Upper lobe of left lung (tissue), 6 donors: ENCODE results near the gene GGTA1. TPM values are rescaled to one million over a fixed set of nuclear protein-coding genes. Genes with fewer than 3 reads are reported as not detected.

Source experiments
- ATAC-seq, 2 donors: fragments of 200-7000 bp; cut with Tn5 transposase; one replicate each; pipeline ENCODE4 v1.9.1; 2022; ENCODE audit warnings: mild to moderate bottlenecking in 2 of 2, moderate library complexity in 2 of 2; ENCODE audit not compliant: low FRiP score in 2 of 2
- DNase-seq, 2 donors: peaks; one replicate each; pipeline ENCODE4 v3.0.0-alpha.2; 2019 to 2020
- H3K27ac ChIP-seq, 4 donors: fragments of 200-600 bp; sonication (generic); one replicate each; pipeline ENCODE4 v1.5.1; 2016 to 2019
- H3K27me3 ChIP-seq, 4 donors: fragments of 200-600 bp; sonication (generic); one replicate each; pipeline ENCODE4 v1.5.1; 2017 to 2019
- H3K36me3 ChIP-seq, 4 donors: fragments of 200-600 bp; sonication (generic); one replicate each; pipeline ENCODE4 v1.5.1; 2016 to 2019
- H3K4me1 ChIP-seq, 4 donors: fragments of 200-600 bp; sonication (generic); one replicate each; pipeline ENCODE4 v1.5.1; 2018 to 2019
- H3K4me3 ChIP-seq, 4 donors: fragments of 200-600 bp; sonication (generic); one replicate each; pipeline ENCODE4 v1.5.1; 2017 to 2019; ENCODE audit warnings: mild to moderate bottlenecking in 2 of 4, moderate library complexity in 1 of 4
- H3K9me3 ChIP-seq, 4 donors: fragments of 200-600 bp; sonication (generic); one replicate each; pipeline ENCODE4 v1.5.1; 2018 to 2019
- EP300 ChIP-seq, 4 donors: sonication (generic); formaldehyde crosslinking; IDR thresholded peaks; one replicate each; pipeline ENCODE4 v1.5.1; 2017; ENCODE audit warnings: antibody characterized with exemption in 4 of 4, control low read depth in 2 of 4
- POLR2A ChIP-seq, 4 donors: fragments of 450-650 bp; IDR thresholded peaks; one replicate each; pipeline ENCODE4 v1.5.1; 2016 to 2017; ENCODE audit warnings: antibody characterized with exemption in 4 of 4, mild to moderate bottlenecking in 2 of 4
- POLR2AphosphoS5 ChIP-seq, 2 donors: sonication (generic); formaldehyde crosslinking; IDR thresholded peaks; one replicate each; pipeline ENCODE4 v1.5.1; 2017; ENCODE audit warnings: antibody characterized with exemption in 2 of 2
- WGBS, 2 donors: methylation state at CpG; one replicate each; pipeline ENCODE4 v1.1.5; 2017 to 2018; 5-methylcytosine and 5-hydroxymethylcytosine counted together
- total RNA-seq, 6 donors: library from RNA; depleted of rRNA in 4 of 6; stranded (reverse); fragments of >200 nt in 4 of 6; gene quantifications; one replicate each; pipeline versions ENCODE4 v1.1.0 to v1.2.1, GENCODE V29; 2016 to 2021
- TF ChIP-seq, protein P1 (sequence below), 6 experiments: fragments of 450-650 bp in 4 of 6; fragments of 200-600 bp in 2 of 6; sonication (generic) in 2 of 6; IDR thresholded peaks; one replicate each; pipeline ENCODE4 v1.5.1; 2016 to 2019; ENCODE audit warnings: antibody characterized with exemption in 6 of 6
- donor health status: DM: no; HTN: no; CAD: no; lungs with moderate emphysema.
- donor health status: DM: no; HTN: yes; CAD: no; lungs with severe emphysema.

Gene GGTA1
- total RNA-seq, 6 donors from 2014 or later = 6.3 to 12.3 (median 8.1) TPM

DNA sequence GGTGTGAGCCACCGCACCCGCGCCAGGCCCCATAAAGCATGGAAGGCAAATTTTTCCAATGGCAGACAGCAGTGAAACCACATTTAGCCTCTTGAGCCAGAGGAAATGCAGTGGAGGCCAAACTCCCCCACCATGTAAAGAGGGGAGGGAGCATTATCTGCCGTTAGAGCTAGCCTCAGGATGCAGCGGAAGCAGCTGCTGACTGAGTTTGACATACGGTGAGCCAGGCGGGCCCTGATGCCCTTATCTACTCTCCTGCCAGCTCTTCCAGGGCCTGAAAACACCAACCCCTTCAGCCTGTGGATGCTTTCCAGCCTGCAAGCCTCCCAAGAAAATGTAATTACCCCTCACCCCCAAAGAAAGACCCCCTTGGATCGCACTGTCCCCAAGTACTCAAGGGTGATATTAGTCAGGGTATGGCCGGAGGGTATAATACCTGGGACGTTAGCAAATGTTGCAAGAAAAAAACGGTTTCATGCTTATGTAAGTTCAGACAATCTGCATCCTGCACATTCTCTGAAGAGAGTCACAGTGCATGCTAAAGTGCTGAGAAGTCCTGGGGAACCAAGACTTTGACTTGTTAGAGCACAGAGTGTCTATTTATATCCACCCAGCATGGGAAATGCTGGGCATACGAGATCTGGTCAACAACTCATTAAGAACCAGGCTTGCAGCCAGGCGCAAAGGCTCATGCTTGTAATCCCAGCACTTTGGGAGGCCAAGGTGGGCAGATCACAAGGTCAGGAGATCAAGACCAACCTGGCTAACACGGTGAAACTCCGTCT is 11.3 kb upstream of the GGTA1 start:
- TF ChIP-seq POLR2A (IDR thresholded peaks at IDR 0.05) (no peak), POLR2AphosphoS5 (IDR thresholded peaks at IDR 0.05) (no peak), EP300 (IDR thresholded peaks at IDR 0.05) (no peak)
- TF ChIP-seq, protein P1, sequence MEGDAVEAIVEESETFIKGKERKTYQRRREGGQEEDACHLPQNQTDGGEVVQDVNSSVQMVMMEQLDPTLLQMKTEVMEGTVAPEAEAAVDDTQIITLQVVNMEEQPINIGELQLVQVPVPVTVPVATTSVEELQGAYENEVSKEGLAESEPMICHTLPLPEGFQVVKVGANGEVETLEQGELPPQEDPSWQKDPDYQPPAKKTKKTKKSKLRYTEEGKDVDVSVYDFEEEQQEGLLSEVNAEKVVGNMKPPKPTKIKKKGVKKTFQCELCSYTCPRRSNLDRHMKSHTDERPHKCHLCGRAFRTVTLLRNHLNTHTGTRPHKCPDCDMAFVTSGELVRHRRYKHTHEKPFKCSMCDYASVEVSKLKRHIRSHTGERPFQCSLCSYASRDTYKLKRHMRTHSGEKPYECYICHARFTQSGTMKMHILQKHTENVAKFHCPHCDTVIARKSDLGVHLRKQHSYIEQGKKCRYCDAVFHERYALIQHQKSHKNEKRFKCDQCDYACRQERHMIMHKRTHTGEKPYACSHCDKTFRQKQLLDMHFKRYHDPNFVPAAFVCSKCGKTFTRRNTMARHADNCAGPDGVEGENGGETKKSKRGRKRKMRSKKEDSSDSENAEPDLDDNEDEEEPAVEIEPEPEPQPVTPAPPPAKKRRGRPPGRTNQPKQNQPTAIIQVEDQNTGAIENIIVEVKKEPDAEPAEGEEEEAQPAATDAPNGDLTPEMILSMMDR (IDR thresholded peaks at IDR 0.05) = no peak
- H3K36me3 ChIP-seq = no peaks in the 10 kb centered on the region
- no peak overlapping the region for H3K4me3 ChIP-seq
- no peaks in the 10 kb centered on the region for H3K4me1 ChIP-seq
- no peak for ATAC-seq
- H3K27ac ChIP-seq = no peak overlapping the region
- 59 to 77% methylated on average over 11 to 15 of the region's 15 CpGs for WGBS, 2 donors
- H3K9me3 ChIP-seq = no peaks in the 10 kb centered on the region
- DNase-seq = no peak
- no peaks in the 10 kb centered on the region for H3K27me3 ChIP-seq

DNA sequence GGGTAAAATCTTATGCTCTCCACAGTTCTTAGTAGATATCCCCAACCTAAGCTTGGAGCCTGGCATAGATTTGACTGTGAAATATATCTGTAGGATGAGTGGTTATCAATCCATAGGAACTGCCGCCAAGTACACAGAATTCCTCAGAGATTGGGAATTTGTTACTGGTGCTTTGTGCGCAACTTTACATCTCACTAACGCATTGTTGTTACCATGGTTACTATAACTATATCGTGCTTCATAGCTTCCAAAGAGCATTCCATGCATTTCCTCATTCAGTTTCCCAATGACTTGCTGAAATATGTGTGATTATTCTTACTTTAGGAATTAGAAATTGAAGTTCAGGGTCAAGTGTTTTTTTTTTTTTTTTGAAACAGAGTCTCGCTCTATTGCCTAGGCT is 9.5 kb upstream of the GGTA1 start:
- DNase-seq (no peak), ATAC-seq (no peak)
- no peaks in the 10 kb centered on the region for H3K4me1 ChIP-seq
- 92 to 94% methylated on average over 5 of the region's 5 CpGs for WGBS, 2 donors
- H3K4me3 ChIP-seq = no peak overlapping the region
- H3K36me3 ChIP-seq = no peaks in the 10 kb centered on the region
- H3K27me3 ChIP-seq = no peaks in the 10 kb centered on the region
- no peaks in the 10 kb centered on the region for H3K9me3 ChIP-seq
- H3K27ac ChIP-seq = no peak overlapping the region
- TF ChIP-seq POLR2A (IDR thresholded peaks at IDR 0.05) = no peak

DNA sequence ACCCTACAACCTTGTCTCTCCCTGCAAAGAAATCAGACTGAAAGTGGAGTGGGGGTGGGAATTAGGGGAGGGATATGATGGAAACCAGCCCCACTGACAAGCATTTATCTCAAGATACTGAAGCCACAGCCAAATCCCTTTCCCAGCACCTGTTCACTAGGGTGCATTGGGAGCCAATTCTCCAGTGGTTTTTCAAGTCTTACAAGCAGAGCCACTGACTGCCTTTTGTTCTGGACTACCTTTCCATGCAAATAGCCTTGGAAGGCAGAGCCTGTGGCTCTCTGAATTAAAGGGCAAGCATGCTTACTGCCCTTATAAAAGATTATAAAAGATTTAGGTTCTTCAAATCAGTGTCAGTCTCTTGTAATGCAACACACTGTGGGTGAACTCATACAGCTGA is 8.8 kb upstream of the GGTA1 start:
- peaks cover 0 to 3% (median 0%) of the 10 kb centered on the region in 4 donors for H3K4me1 ChIP-seq
- ATAC-seq (no peak), DNase-seq (no peak)
- no peak overlapping the region for H3K4me3 ChIP-seq
- no peaks in the 10 kb centered on the region for H3K27me3 ChIP-seq
- H3K27ac ChIP-seq = no peak overlapping the region
- no peaks in the 10 kb centered on the region for H3K9me3 ChIP-seq
- TF ChIP-seq POLR2A (IDR thresholded peaks at IDR 0.05) (no peak), EP300 (IDR thresholded peaks at IDR 0.05) (no peak), POLR2AphosphoS5 (IDR thresholded peaks at IDR 0.05) (no peak)
- TF ChIP-seq, protein P1 (IDR thresholded peaks at IDR 0.05) = no peak
- no peaks in the 10 kb centered on the region for H3K36me3 ChIP-seq

DNA sequence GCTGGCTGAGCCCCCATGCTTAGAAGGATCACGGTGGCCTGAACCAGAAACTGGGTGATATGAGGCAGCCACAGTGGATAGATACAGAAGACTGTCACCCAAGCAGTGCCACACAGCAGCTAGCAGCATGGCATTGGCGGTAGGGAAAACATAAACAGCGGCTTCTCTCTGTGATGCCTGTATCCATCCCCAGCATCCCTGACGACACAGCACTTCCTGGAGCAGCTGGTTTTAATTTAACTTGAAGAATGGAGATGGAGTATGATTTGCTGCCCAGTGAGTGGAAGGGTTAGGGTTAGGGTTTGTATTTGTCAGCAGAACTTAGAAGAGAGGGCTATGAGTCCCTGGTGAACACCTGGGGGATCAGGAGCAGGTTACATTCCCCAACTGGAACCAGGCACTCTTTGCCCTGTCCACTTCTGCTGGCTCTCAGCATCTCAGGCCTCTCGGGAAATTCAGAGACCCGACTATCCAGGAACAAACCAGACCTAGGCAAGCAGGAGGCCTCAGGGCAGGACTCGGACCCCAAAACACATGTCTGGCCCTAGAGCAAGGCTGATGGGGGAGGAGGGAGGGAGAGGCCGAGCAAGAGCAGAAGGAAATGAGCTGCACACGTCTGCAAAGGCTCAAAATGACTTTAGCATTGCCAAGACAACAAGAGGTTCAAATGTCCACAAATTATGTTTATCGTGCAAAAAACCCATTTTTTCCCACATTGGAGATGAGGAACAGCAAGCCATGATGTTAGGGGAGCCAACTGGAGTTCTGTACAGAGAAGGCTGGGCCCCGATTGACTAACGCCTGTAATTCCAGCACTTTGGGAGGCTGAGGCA is 6.5 kb upstream of the GGTA1 start:
- 77 to 79% methylated on average over 12 of the region's 12 CpGs for WGBS, 2 donors
- Histone ChIP-seq H3K36me3 (no peaks in the 10 kb centered on the region), H3K4me3 (no peak overlapping the region), H3K9me3 (no peaks in the 10 kb centered on the region), H3K27me3 (no peaks in the 10 kb centered on the region), H3K4me1 (peaks cover 0 to 3% (median 1%) of the 10 kb centered on the region in 4 donors), H3K27ac (no peak overlapping the region)
- no peak for ATAC-seq
- no peak for DNase-seq
- TF ChIP-seq POLR2A (IDR thresholded peaks at IDR 0.05) (no peak), POLR2AphosphoS5 (IDR thresholded peaks at IDR 0.05) (no peak), EP300 (IDR thresholded peaks at IDR 0.05) (no peak)
- TF ChIP-seq, protein P1 (IDR thresholded peaks at IDR 0.05) = no peak

DNA sequence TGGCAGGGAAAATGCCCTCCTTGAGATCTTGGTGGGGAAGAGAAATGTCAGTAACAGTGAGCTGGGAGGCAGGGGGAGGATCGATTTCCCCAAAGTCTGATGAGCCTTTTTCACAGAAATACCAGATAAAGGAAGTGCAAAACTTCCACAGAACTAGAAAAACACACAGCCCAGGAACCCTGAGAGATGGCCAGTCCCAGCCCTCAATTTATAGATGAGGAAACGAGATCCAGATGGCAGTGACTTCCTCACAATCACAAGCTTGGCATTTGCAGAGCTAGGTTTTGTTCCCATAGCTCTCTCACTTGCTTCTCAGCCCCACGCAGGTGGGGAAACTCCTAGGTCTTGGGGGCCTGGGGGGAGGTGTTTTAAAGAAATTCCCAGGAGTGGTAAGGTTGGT is 3.8 kb upstream of the GGTA1 start:
- H3K27me3 ChIP-seq = no peaks in the 10 kb centered on the region
- 56 to 59% methylated on average over 3 of the region's 3 CpGs for WGBS, 2 donors
- no peak for DNase-seq
- H3K9me3 ChIP-seq = no peaks in the 10 kb centered on the region
- no peak for TF ChIP-seq EP300 (IDR thresholded peaks at IDR 0.05)
- no peak for TF ChIP-seq POLR2A (IDR thresholded peaks at IDR 0.05)
- no peak for TF ChIP-seq POLR2AphosphoS5 (IDR thresholded peaks at IDR 0.05)
- TF ChIP-seq, protein P1 (IDR thresholded peaks at IDR 0.05) = no peak
- no peak overlapping the region for H3K4me3 ChIP-seq
- peak in 1 of 2 donors; percentile 44 for ATAC-seq
- peak overlapping the region in 2 of 4 donors; percentile 46 to 65 for H3K27ac ChIP-seq
- H3K4me1 ChIP-seq = peaks cover 16 to 23% (median 20%) of the 10 kb centered on the region in 4 donors
- no peaks in the 10 kb centered on the region for H3K36me3 ChIP-seq
